Neural crest cell (in vitro differentiated cells): ENCODE data around the gene SYT6. TPM values are rescaled to one million over a fixed set of nuclear protein-coding genes. Genes with fewer than 3 reads are reported as not detected.

ENCODE experiments used
- DNase-seq: peaks from one replicate; pipeline ENCODE4 v3.0.0; 2021; ENCODE audit warnings: low read depth, mixed read lengths, low spot score
- H3K27ac Mint-ChIP-seq: one replicate; pipeline ENCODE4 v1.8.0; 2021; ENCODE audit warnings: mild to moderate bottlenecking, mixed read lengths; ENCODE audit not compliant: unreplicated experiment
- H3K27me3 Mint-ChIP-seq: 2 replicates; pipeline ENCODE4 v1.8.0; 2021; ENCODE audit warnings: low read depth, mild to moderate bottlenecking, mixed read lengths
- H3K36me3 Mint-ChIP-seq: 2 replicates; pipeline ENCODE4 v1.8.0; 2021; ENCODE audit warnings: low read depth, mild to moderate bottlenecking, mixed read lengths
- H3K4me1 Mint-ChIP-seq: 2 replicates; pipeline ENCODE4 v1.8.0; 2021; ENCODE audit warnings: mixed read lengths
- H3K4me3 Mint-ChIP-seq: one replicate; pipeline ENCODE4 v1.8.0; 2021; ENCODE audit warnings: mild to moderate bottlenecking, mixed read lengths
- H3K9me3 Mint-ChIP-seq: 2 replicates; pipeline ENCODE4 v1.8.0; 2021; ENCODE audit warnings: mixed read lengths
- CTCF ChIP-seq: fragments of 200-600 bp; sonication (generic); conservative IDR thresholded peaks from 2 replicates; pipeline ENCODE4 v1.5.0; 2021; ENCODE audit warnings: antibody characterized with exemption, mild to moderate bottlenecking
- total RNA-seq: library from RNA; stranded (reverse); gene quantifications from 2 replicates; pipeline ENCODE4 v1.2.1, GENCODE V29; 2021

Gene SYT6
- total RNA-seq, 1 donor from 2014 or later, result 3.1 TPM

- no peaks in the 10 kb centered on the region for H3K9me3 Mint-ChIP-seq
- no peak for TF ChIP-seq CTCF
- no peaks in the 10 kb centered on the region for H3K27me3 Mint-ChIP-seq
- H3K27ac Mint-ChIP-seq, result no peak overlapping the region
- H3K36me3 Mint-ChIP-seq, result no peaks in the 10 kb centered on the region
- no peak for DNase-seq
- no peak overlapping the region for H3K4me3 Mint-ChIP-seq
- peaks cover 16% of the 10 kb centered on the region for H3K4me1 Mint-ChIP-seq
These were observed 62.7 kb downstream of the SYT6 start for GRCh38 chr1:114090738-114091505.

GRCh38 chr1:114089502-114090138 lies 64.0 kb downstream of the SYT6 start:
- H3K9me3 Mint-ChIP-seq, result no peaks in the 10 kb centered on the region
- H3K4me1 Mint-ChIP-seq, result peaks cover 10% of the 10 kb centered on the region
- no peaks in the 10 kb centered on the region for H3K27me3 Mint-ChIP-seq
- DNase-seq, result no peak
- H3K4me3 Mint-ChIP-seq, result no peak overlapping the region
- H3K27ac Mint-ChIP-seq, result no peak overlapping the region
- no peak for TF ChIP-seq CTCF
- H3K36me3 Mint-ChIP-seq, result no peaks in the 10 kb centered on the region

GRCh38 chr1:114088392-114089299 lies 65.0 kb downstream of the SYT6 start:
- TF ChIP-seq CTCF, result no peak
- Mint-ChIP-seq H3K27me3 (peaks cover 3% of the 10 kb centered on the region), H3K4me1 (peaks cover under 1% of the 10 kb centered on the region), H3K36me3 (peaks cover 3% of the 10 kb centered on the region), H3K4me3 (no peak overlapping the region), H3K9me3 (peaks cover 3% of the 10 kb centered on the region), H3K27ac (no peak overlapping the region)
- DNase-seq, result no peak

GRCh38 chr1:114087495-114087894 lies 66.2 kb downstream of the SYT6 start:
- no peak for DNase-seq
- no peak for TF ChIP-seq CTCF
- Mint-ChIP-seq H3K4me3 (no peak overlapping the region), H3K27ac (no peak overlapping the region), H3K27me3 (peaks cover 3% of the 10 kb centered on the region), H3K36me3 (peaks cover 3% of the 10 kb centered on the region), H3K4me1 (peaks cover 2% of the 10 kb centered on the region), H3K9me3 (peaks cover 3% of the 10 kb centered on the region)

GRCh38 chr1:114086601-114087368 lies 66.9 kb downstream of the SYT6 start:
- Mint-ChIP-seq H3K27me3 (peaks cover 3% of the 10 kb centered on the region), H3K4me1 (peaks cover 6% of the 10 kb centered on the region), H3K27ac (no peak overlapping the region), H3K9me3 (peaks cover 3% of the 10 kb centered on the region), H3K36me3 (peaks cover 3% of the 10 kb centered on the region), H3K4me3 (no peak overlapping the region)
- no peak for TF ChIP-seq CTCF
- no peak for DNase-seq
